Measurements from ENCODE around the gene NEK7.

NEK7 gene

DNA sequence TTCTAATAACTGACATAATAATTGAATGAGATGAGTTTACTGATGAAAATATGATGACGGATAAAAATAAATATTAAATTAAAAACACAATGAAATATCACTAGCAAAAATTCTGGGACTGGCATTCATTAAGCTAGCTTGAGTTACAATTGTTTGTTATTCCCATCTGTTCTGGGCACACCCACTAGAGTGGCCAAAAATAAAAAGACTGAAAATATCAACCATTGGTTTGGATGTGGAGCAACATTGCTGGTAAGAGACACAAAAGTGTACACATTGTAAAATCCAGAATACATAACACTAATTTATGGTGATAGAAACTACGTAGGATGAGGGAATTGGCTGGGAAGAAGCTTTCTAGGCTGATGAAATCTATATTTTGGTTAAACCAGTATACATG is 9.6 kb upstream of the NEK7 start:
- DNase-seq, result no peak

DNA sequence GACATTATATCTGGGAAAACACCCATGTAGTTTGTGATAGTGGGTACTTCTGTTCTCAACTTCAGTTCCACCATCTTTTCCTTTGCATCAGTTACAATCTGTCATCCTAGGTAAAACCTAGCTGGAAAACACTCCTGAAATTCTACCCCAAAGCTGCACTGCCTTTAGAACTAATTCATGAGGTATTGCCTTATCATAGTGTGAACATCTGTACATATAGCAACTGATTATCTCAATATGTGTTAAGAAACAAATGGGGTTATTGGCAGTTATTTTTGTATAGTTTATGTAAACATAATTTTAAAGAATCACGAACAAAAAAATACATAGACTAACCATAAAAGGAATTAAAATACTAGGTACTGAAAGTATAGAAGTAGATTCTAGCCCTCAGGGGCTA is 6.4 kb upstream of the NEK7 start:
- DNase-seq, result no peak

DNA sequence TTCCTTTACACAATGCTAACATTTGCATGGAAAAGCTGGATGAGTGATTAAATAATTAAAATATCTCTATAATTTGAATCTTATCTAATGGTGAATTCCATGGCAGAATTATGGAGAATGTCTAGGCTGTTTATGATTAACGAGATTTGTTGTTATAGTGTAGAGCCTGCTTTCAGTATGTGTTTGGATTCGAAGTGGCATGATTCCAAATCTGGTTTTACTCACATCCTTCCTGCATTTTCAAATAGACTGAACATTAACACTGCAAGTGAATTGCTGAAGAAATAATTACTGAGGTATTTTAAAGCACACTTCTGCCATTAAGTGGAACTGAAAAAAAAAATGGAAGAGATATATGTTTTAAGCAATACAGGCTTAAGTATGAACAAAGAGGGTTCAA is 5.1 kb upstream of the NEK7 start:
- no peak for DNase-seq

DNA sequence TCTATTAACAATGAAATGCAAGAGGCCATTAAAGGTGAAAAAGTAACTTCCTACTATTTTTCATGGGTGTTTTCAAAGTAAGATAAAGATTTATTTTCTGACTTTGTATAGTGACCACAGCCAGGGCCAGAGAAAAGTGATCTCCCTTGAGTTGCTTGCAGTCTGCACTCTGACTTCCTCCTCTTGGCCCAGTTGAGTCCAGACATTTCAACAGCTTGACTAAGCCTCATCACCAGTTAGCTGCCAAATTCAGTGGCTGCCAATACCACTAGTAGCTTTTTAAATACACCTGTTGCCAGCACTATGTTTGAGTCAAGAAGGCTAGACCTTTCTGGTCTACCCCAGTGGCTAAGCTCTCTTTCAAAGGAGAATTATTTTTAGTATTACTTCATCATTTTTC is 3.7 kb upstream of the NEK7 start:
- no peak for DNase-seq

DNA sequence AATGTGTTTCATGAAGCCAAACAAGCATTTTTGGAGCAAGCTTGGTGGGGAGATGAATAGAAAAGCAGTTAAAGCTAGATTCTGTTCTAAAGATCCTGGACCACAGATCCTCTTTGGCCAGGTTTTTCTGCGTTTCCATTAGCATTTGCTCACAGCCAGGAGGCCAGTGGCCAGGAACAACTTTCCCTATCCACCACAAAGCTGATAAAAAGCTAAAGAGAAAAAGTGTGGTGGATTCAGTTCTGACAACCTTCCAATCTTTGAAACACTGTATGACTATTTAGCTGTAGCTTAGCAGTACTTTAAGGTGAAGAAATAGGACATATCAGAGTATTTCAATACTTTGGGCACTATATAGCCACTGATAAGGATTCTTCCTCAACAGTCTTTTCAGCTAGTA is 3.0 kb upstream of the NEK7 start:
- no peak for DNase-seq

DNA sequence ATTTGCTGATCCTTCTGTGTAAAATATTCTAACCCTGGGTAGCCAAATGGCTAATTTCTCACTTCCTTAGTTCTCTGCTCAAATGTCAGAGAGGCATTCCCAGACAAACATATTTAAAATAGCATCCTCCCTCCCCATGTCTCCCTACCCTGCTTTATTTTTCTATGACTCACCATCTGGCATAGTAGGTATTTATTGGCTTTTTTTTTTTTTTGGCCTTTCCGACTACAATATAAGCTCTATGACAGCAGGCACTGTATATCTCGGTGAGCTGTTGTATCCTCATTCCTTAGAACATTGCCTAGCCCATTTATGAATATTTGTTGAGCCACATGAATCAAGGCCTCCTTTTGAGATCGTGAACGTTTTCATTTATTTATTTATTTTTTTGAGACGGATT is 1.5 kb upstream of the NEK7 start:
- DNase-seq, result no peak

DNA sequence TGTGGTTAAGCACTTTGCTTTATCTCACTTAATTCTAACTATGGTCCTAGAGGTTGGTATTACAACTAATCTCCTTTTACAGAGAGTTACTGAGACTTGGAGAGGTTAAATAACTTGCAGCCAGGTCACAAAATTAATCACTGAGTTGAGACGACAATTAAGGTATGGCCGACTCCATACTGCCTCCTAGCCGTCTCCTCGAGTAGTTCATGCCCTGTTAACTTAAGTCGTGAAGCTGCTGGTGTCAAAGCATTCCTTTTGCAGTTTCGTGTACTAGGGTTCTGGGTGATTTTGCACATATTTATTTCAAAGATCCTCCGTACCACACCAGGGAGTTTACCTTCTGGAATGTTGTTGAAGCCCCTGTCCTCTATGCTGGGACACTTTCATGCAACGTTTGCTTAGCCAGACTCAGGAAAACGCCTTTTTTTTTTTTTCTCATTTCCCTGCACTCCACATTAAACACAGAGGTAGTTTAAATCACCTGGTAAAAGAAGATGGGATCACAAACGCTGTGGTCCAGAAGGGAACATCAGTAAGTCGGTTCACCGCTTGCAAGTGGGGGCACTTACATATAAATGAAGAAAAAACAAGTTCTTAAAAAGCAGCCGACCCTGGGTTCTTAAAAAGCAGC is 570 bp upstream of the NEK7 start:
- peak; percentile 57 to 85 for DNase-seq

DNA sequence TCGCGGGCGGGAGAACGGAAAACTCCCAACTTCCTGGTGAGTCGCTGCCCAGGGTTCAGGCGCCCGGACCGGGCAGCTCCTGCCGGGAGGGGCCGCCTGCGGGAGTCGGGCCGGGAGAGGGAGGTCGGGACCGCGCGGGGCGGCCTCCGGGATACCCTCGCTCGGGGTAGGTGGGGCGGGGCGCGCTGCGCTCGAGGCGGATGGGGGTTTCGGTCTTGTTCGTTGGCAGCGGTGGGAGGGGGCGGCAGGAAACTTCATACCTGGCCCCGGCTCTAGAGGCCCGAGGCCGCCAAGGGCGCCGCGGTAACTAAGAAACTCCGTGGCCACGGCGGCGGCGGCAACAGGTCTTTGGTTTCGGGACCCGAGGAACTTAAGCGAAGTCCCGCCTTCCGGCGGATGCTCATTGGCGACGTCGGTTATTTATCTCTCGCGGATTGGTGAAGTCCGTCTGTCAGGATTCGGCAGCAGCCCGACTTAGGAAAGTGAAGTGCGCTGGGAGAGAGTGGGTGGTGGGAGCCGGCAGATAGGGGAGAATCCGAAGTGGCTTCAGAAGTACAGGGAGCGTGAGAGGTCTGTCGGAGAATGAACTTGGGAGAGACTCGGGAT is 546 bp downstream of the NEK7 start:
- peak; percentile 95 to 98 for DNase-seq

DNA sequence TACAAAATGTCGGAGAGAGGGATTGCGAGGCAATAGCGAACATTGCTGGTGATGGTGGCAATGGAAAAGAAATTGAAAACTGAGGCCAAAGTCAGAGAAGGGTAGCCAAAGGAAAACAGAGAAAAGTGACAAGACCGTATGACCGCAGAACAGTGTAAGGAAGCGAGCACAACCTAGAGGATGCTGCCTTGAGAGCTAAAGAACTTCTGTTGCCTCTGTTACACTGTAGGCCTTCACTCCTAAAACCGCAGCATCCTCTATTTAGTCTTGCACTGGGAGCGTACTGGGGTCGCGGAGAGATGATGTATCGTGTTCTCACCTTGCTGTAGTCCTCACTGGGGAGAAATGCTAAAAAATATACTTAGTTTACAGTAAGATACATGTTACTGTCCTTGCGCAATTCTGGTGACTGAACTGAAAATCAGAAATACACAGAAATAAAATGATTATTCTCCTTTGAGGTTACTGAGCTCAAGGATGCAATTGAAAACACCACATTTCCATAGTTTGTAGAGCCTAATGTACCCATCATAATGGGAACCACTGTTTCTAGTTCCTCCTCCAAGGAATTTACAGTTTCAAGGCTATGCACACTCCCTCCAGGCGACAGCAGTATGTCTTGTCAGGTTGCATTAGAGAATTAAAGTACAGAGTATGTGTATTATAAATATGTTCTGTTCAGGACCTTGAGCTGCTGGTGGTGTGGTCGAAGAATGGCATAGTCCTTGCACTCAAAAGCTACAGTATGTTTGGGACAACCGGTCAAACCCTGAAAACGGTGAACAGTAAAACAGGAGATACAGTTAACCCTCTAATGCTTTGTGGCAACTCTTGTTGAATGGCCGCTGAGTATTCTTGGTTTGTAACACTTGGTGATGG is 1.3 kb downstream of the NEK7 start:
- peak in 1 of 2 donors; percentile 30 for DNase-seq

DNA sequence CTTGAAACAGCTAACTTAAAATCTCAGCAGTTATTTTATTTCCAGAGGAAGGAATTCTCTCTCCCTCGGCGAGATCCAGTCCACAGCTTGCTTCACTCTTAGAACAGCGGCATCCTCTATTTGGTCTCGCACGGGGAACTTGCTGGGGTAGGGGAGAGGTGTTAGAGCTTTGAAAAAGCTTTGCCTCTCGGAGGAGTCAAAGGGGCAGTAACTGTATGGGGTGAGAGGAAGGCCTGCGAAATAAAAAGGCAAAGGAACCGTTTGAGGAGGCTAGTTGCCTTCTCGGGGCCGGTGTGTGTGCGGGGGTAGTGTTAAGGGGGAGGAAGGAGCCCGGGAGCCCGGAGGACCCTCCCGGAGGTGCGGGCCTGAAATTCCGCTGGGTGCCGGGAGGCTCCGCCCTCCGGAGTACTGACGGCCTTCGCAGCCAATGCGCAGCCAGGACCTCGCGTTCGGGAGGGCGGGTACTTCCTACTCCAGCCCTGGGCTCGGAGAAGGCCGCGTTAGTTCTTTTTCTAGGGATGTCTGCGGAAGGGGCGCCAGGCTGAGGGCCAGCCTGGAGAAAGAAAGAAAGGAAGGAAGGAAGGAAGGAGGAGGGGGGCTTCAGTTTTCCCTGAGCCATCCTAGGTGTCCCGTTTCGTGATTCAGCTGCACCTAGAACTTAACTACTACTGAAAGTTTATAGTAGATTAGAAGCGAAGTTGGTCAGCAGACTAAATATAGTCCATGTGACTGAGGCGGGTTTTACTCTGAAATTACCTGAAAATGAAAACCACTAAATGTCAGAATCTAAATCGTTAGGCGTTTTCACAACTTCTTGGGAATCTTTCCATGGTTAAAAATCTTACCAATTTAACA is 2.2 kb downstream of the NEK7 start:
- peak; percentile 79 to 93 for DNase-seq

DNA sequence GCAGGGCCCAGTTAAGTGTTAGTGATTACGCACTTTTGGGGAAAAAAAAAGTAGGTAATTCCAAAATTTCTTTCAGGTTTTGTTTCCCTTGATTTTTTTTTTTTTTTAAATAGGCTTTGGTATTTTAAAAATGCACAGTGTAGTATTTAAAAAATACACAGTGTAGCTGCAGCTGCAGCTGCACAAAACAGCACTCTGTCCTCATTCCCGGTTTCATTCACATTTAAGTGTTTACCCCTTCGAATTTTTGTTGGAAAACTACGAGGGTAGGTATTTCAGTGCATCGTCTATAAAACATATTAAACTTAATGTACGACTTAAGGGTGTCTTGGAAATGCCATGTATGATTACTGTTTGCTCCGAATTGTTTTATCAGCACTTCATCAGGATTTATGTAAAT is 3.4 kb downstream of the NEK7 start:
- DNase-seq, result no peak

DNA sequence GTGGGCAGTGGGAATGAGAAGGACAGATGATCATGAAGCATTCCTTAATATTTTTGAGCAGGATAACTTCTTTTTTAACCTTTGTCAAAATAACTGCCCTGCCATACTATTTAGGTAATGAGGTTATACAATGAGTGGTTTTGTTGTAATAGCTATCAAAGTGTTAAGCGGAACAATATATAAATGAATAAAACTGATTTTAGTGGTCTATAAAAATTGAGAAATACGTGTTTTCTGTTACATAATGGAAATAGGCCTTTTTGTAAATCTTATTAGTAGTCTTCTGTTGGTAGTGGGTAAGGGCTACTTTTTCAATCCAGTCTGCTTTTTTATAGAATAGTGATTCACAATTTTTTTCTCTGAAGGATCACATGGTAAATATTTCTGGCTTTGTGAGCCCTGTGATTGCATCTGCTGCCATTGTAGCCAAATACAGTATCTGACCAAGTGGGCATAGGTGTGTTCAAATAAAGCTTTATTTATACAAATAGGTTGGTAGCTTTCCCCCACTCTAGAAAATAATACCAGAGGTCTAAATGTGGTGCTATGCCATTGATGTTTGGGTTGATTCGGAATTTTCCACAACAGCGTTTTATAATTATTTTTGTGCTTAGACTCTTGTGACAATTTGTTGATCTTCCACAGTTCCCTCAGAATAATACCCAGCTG is 4.3 kb downstream of the NEK7 start:
- no peak for DNase-seq

DNA sequence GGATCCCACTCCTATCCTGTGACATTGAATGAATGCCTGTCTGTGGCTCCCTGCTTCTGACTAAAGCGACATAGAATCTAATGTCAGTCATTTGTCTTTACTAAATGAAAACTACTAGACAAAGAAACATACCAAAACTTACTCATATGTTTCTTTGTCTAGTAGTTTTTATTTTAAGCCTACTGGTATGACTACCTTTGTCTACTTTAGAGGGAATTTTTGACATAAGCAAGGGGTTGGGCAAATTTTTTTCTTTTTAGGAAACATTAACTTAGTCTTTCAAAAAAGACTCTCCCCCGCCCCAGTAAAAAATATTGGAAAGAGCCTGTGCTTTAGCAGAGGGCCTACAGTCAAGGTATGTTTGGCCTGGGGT is 4.9 kb downstream of the NEK7 start:
- no peak for DNase-seq

DNA sequence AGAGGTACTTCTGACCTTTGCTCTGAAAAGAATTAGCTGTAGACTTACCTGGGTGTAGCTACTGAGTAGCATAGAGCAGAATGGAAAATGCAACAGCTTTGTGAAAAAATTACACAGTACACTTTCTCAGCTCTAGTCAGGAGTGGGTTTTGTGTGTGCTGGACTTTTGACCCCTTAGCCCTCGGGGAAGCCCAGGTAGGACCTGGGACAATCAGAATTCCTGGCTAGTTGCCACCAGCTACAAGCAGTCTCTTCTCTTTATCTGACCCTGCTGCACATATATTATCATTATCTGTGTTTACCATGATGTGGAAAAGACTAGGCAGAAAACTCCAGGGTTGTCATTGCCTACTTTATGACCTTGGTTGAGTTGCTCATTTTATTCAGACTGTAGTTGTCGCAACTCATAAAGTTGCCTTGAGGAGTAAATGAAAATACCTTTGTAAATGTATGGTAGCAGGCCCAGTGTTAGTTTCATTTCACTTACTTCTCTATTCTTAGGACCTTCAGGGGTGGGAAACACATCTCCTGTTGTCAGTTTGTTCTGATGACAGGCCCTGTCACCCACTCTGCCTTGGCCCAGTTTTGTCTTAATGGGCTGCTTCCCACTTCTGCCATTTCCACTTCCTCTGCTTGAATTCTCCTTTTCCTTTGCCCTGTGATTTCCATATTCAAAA is 5.4 kb downstream of the NEK7 start:
- DNase-seq, result peak; percentile 71 to 87

DNA sequence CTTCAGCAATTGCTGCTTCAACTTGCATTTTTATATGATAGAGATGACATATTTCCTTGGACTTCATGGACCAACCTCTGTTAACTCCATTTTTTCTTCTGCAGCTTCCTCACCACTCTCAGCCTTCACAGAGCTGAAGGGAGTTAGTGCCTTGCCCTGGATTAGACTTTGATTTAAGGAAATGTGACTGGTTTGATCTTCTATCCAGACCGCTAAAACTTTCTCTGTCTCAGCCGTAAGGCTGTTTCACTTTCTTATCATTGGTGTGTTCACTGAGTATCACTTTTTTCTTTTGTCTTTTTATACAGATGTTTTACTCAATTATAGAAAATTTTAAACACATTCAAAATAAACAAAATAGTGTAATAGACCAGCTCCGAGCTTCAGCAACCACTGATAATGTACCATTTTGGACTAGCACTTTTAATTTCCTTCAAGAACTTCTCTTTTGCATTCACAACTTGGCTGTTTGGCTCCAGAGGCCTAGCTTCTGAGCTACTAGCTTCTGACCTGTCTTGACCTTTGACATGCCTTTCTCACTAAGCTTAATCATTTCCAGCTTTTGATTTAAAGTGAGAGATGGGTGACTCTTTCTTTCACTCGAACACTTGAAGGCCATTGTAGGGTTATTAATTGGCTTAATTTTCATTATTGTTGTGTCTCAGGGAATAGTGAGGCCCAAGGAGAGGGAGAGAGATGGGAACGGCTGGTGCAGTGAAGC is 9.3 kb downstream of the NEK7 start:
- no peak for DNase-seq

DNA sequence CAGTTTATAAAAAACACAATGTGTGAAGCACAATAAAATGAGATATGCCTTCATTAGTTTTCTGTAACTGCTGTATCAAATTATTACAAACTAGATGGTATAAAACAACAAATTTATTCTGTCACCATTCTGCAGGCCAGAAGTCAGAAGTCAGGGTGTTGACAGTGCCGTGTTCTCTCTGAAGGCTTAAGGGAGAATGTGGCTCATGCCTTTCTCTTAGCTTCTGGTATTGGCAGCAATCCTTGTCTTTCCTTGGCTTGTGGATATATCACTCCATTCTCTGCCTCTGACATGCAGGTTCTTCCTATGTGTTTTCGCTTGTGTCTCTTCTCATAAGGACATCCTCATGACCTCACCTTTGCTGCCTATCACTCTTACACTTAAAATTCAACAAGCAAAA is 10.1 kb downstream of the NEK7 start:
- no peak for DNase-seq

DNA sequence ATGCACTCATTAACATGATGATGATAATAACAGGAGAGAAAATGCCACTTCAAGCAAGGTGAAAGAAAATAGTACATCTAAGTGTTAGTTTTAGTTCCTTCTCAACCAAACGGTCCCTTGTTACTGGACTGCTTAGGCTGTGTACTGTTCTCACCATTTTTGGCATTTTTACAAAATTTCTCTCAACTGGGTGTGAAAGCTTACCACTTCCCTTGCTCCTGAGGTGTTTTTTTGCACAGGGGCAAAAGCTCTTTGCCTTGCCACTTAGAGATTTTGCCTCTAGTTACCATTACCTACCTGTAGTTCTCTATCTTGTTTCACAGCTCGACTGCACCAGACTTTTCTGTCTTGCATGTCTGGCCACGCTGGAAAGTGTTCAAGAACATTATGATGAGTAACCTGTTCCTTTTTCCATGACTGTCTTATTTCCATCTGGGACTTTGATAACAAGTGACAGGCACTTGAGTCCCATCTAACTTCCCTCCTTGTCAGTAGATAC is 10.7 kb downstream of the NEK7 start:
- no peak for DNase-seq

DNA sequence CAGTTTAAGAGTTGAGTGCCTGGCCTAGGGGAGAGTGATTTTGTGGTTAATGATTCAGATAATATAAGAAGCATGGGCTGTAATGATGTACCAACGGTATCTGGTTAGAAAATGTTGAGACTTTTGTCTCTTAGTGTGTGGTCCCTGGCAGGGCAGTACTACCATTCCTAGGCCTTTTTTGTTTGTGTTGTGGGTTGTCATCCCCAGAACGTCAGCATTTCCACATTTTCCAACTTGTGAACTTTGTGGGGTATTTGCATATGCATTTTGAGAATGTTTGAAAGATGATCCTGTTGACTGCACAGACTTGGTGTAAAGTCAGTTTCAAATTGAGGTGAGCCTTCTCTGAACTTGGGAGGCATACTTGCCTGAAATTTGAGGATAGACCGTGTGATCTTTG is 11.4 kb downstream of the NEK7 start:
- DNase-seq, result no peak

DNA sequence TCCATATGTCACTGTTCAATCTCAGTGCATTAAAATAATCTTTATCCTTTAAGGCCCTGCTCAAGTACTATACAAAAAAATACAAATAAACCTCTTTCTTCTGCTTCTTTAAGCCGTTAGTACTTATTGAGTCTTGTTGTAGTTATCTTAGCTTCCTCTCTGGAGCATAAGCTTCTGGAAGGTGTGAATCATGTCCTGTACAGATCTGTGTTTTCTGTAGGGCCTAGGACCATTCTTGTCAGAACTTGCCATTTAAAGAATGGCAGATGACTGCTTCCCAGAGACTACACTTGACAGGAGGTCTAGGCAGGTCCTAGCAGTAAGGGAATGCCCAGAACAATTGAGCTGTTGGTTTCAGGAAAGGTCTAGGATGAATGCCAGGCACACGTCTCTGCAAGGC is 12.9 kb downstream of the NEK7 start:
- no peak for DNase-seq

DNA sequence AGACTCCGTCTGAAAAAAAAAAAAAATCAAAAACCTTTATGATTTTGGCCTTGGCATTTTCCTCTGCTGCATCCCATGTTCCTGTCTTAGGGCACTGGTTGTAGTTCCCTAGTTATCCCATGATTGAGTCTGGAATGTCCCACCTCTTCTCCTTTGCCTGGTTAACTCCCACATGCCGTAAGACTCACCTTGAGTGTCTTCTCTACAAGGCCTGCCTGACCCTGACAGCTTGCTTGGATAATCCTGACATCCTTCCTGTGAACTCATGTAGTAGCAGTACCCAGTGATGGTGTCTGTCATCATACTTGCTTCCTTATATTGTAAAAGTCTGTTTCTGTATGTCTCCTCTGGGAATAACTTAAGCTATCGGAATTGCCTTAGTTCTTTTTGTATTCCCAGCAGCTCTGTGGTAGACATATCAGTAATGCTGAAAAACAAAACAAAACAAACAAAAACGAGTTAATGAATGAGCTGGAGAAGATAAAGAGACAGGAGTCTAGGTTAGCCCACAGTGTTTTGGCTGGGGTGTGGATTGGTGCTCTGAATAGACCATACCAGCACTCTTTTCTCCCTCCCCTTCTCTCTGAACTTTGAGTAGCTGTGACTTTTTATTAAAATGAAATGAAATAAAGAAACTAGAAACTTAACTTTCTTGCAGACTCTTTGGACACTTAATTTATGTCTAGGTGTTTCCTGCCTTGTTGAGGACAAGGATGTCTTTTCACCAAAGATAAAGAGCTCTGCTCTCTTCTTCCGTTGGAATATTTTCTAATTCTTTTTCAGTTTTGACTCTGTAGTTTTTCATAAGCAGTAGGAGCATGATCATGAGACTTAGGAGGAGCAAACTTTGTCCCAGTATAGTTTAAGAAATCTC is 15.1 kb downstream of the NEK7 start:
- no peak for DNase-seq

Data from inflammatory macrophage treated with lipopolysaccharide for 1 hour (primary cell).